AG09319 (cell line): ENCODE results near the gene SNRPD2.
A peak's percentile ranks its signal among the peaks of the same experiment; 100 is the strongest.
"Not testable (repeated sequence)": the region's sequence is repeated elsewhere in the genome, so short reads cannot be mapped to it uniquely, and the experiment has no call there.

ENCODE experiments used
- DNase-seq: peaks from one replicate; pipeline ENCODE4 v3.0.0-alpha.2; 2010; ENCODE audit warnings: low read depth; ENCODE audit errors: extremely low read depth
- TF ChIP-seq, protein P1 (sequence below): IDR thresholded peaks from 2 replicates; pipeline ENCODE4 v1.5.1; 2011; ENCODE audit warnings: low read depth, mild to moderate bottlenecking, inconsistent platforms, low read length, moderate library complexity

Gene SNRPD2

GRCh38 chr19:45692187-45693105, 693 bp upstream of the SNRPD2 start, which contains the start of gene QPCTL:
QPCTL (plus strand) TSS chr19:45692666; CDS start chr19:45692704, 38 bp downstream.
- peak; percentile 99 for DNase-seq
- TF ChIP-seq, protein P1, sequence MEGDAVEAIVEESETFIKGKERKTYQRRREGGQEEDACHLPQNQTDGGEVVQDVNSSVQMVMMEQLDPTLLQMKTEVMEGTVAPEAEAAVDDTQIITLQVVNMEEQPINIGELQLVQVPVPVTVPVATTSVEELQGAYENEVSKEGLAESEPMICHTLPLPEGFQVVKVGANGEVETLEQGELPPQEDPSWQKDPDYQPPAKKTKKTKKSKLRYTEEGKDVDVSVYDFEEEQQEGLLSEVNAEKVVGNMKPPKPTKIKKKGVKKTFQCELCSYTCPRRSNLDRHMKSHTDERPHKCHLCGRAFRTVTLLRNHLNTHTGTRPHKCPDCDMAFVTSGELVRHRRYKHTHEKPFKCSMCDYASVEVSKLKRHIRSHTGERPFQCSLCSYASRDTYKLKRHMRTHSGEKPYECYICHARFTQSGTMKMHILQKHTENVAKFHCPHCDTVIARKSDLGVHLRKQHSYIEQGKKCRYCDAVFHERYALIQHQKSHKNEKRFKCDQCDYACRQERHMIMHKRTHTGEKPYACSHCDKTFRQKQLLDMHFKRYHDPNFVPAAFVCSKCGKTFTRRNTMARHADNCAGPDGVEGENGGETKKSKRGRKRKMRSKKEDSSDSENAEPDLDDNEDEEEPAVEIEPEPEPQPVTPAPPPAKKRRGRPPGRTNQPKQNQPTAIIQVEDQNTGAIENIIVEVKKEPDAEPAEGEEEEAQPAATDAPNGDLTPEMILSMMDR, result no peak; the same call in 1 of the 2 replicates

- TF ChIP-seq, protein P1, result no peak
- no peak for DNase-seq
These were observed 4.2 kb downstream of the SNRPD2 start for GRCh38 chr19:45687599-45687998.

- DNase-seq, result not testable (repeated sequence)
These were observed 6.7 kb downstream of the SNRPD2 start for GRCh38 chr19:45685045-45685444.

GRCh38 chr19:45682908-45683307, 8.8 kb downstream of the SNRPD2 start:
- TF ChIP-seq, protein P1, result no peak

DNA sequence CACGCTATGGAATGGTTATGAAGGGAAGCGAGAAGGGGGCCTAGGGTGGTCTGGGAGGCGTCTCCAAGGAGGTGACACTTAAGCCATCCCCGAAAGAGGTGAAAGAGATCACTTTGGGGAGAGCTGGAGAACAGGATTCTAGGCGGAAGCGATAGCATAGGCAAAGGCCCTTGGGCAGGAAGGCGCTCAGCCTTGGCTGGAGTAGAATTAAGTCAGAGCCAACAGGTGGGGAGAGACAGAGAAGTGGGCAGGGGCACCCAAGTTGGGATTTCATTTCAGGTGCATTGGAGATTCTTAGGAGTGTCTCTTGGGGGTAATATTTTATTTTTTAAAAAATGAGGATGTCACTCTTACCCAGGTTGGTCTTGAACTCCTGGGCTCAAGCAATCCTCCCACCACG, 9.6 kb downstream of the SNRPD2 start:
- DNase-seq, result no peak
- TF ChIP-seq, protein P1, result no peak

More at GRCh38 chr19:45682908-45683307, 8.8 kb downstream of the SNRPD2 start:
- DNase-seq, result no peak

- TF ChIP-seq, protein P1, result peak; percentile 79
- DNase-seq, result no peak
These were observed 10.2 kb downstream of the SNRPD2 start for GRCh38 chr19:45681391-45682015.

GRCh38 chr19:45677351-45678230, 14.2 kb downstream of the SNRPD2 start:
- DNase-seq, result no peak
- TF ChIP-seq, protein P1, result peak; percentile 36
